HG03103 (cell line): ENCODE measurements around the gene PLD4.
"Not testable (repeated sequence)": the region's sequence is repeated elsewhere in the genome, so short reads cannot be mapped to it uniquely, and the experiment has no call there.

Source experiments
- ATAC-seq: cut with Tn5 transposase; IDR thresholded peaks from one replicate; pipeline ENCODE4 v1.9.1; 2021; ENCODE audit warnings: low read depth; ENCODE audit not compliant: unreplicated experiment

The PLD4 gene

DNA sequence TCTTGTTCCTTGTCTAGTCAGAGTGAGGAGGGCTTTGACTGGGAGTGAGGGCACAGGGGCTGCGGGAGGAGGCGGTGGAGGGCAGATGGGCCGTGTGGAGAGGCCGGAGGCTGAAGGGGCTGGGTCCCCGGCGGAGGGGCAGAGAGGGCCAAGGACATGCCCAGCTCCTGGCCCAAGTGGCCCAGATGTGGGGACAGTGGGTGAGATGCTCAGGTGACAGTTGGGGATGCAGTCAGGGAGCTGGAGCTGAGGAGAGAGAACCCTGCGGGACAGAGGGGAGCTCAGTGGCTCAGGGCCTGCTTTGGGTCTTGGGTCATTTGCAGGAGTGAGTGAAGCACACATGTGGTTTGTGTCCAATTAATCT lies 26.5 kb upstream of the PLD4 start:
- ATAC-seq = no peak

DNA sequence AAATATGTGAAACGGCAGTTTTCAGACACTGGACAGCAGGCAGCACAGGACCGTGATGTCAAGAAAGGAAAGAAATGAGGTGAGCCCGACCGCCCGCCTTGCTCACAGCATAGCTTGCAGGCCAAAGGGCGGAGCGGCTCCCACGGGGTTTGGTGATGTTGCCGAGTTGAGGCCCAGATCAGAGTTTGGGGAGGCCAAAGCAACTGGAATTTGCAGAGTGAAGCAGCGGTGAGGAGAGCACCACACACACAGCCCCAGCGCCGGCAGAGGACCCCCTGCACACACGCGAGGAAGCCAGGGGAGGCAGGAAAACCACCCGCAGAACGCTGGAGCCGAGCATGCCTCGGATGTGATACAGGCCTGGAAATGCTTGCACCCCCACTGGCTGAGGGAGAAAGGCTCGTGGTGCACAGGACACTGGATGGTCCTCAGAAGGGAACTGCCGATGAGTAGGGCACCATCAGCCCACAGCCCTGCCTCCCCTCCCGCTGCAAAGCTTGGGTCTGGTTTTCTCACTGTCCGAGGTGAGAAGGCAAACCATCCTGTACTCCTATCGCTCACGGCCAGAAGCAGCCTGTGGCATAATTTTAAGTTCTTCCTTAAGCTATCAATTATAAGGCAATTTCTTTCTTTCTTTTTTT lies 25.7 kb upstream of the PLD4 start:
- ATAC-seq = no peak

DNA sequence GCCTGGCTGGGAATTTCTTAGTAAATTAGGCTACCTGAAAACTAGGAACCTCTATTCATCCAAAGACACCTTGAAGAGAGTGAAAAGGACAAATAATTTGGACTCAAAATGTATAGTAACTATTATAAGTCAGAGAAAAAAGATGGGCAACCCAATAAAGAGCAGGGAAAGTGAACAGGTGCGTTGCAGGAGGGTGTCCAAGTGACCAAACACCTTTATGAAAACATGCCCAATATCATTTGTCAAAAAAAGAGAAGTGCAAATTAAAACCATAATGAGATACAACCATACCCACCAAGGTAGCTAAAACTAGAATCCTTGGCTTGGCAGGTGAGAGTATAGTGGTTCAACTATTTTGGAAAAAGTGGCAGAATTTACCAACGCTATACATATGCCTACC lies 24.9 kb upstream of the PLD4 start:
- ATAC-seq = no peak

DNA sequence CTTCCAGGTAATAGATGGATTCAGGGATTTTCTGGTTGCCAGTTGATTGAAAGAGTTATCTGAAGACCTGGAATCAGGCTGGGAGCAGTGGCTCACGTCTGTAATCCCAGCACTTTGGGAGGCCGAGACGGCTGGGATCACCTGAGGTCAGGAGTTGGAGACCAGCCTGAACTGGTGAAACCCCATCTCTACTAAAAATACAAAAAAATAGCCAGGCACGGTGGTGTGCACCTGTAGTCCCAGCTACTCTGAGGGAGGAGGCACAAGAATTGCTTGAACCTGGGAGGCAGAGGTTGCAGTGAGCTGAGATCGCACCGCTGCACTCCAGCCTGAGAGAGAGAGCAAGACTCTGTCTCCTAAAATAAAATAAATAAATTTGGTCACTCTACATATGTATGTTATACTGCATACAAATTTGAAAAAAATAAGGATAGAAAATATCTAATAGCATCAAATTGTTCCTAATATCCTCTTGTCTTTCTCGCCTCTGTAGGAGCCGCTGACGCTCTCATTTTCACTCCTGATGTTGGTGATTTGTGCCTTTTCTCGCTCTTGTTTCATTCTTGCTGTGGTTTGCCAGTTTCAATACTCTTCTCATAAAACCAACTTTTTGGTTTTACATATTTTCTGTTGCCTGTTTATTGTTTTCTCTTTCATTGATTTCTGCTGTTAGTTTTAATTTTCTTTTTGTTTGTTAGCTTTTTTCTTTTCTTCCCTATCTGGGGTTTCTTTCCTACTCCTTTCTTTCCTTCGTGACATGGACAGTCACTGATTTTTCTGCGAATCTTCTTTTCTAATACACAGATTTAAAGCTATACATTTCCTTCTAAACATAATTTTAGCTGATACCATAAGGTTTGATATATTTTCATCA lies 23.8 kb upstream of the PLD4 start:
- ATAC-seq = no peak

DNA sequence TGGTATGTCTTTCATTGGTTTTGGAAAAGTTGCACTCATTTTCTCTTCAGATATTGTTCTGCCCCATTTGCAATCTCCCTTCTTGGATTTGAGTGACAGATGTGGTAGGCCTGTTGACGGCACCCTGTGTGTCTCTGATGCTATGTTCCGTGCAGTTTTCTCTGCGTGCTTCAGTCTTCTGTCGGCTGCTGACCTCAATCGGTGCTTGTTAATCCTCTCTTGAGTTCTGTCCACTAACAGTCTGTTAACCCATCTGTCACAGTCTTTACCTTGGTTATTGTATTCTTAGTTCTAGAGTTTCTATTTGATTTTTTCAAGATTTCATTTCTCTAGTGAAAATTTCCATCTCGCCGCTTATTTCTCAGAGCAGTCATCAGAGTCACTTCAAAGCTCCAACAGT lies 20.7 kb upstream of the PLD4 start:
- no peak for ATAC-seq

DNA sequence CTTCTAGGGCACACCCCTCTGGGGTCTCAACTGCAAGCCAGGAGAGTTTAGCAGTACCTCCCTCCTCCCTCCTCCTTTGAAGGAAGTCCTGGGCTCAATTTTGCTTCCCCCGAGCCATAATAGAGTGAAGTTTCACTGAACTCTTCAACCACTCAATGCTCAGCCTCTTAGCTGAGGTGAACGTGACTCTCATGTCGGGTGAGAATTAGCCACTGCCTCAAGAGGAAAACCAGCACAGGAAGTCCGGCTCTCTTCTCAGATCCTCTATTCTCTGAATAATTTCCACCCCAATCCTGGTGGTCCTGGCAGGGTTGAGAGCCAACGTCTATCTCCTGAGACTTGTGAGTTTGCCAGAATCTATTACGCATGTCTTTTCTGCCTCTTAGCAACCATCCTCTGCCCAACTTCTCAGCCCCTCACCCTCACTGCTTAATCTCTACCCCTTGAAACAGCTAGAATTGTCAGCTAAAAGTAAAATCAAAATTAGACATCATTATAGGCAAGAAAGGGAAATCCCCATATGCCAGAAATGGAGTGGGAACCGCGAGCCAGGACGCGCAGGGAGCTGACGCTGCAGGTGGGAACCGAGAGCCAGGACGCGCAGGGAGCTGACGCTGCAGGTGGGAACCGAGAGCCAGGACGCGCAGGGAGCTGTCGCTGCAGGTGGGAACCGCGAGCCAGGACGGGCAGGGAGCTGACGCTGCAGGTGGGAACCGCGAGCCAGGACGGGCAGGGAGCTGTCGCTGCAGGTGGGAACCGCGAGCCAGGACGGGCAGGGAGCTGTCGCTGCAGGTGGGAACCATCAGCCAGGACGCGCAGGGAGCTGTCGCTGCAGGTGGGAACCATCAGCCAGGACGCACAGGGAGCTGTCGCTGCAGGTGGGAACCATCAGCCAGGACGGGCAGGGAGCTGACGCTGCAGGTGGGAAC lies 19.8 kb upstream of the PLD4 start:
- not testable (repeated sequence) for ATAC-seq

DNA sequence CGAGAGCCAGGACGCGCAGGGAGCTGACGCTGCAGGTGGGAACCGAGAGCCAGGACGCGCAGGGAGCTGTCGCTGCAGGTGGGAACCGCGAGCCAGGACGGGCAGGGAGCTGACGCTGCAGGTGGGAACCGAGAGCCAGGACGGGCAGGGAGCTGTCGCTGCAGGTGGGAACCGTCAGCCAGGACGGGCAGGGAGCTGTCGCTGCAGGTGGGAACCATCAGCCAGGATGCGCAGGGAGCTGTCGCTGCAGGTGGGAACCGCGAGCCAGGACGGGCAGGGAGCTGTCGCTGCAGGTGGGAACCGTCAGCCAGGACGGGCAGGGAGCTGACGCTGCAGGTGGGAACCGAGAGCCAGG lies 19.1 kb upstream of the PLD4 start:
- not testable (repeated sequence) for ATAC-seq

DNA sequence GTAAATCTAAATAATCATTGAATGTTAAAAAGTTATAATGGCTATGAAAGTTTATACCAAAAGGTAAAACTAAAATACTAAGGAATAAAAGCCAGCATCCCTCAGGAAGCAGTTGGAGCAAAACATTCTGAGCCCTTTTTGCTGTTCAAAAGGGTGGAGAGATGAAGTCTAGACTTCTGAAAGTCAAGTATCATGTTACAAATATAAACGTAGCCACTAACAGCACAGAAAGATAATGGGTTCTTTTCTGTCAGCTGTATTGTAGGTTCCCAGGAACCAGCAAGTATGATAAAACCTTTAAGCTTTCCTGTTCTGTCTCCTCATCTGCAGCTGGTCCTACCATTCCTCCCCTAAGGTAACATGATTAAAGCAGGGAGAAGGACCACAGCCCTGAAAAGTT lies 16.4 kb upstream of the PLD4 start:
- no peak for ATAC-seq

DNA sequence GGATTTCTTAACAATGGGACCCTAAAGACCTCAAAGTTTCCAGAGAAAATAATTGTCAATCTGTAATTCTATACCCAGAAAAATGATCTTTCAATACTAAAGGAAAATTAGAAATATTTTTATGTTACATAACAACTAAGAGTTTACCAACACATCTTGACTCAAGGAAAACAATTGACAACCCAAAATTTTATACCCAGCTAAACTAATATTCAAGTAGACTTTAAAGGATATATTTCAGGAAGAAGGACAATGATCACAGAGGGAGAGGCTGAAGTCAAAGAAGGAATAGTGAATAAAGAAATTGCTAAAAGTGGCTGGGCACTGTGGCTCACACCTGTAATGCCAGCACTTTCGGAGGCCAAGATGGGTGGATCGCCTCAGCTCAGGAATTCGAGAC lies 12.6 kb upstream of the PLD4 start:
- ATAC-seq = no peak

DNA sequence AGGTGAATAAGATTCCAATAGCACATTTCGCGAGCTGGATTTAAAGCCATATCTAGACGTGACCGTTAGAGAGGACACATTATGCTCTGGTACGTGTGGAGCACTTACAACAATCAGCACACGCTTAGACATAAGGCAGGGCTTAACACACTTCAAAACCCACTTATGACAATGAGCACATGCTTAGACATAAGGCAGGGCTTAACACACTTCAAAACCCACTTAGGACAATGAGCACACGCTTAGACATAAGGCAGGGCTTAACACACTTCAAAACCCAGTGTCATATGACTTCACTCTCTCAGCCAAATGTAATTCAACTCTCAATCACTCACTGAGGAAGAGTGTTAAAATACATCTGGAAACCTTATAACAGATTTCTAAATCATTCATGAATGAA lies 11.2 kb upstream of the PLD4 start:
- no peak for ATAC-seq

DNA sequence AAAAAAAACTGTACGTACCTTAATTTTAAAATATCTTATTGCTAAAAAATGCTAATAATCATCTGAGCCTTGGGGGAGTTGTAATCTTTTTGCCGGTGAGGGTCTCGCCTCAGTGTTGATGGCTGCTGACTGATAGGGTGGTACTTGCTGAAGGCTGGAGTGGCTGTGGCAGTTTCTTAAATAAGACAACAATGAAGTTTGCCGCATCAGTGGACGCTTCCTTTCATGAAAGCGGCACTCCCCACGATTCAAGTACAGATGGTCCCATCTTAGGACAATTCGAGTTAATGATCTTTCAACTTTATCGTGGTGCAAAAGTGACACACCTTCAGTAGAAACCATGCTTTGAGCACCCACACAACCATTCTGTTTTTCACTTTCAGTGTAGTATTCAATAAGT lies 7.6 kb upstream of the PLD4 start:
- no peak for ATAC-seq

DNA sequence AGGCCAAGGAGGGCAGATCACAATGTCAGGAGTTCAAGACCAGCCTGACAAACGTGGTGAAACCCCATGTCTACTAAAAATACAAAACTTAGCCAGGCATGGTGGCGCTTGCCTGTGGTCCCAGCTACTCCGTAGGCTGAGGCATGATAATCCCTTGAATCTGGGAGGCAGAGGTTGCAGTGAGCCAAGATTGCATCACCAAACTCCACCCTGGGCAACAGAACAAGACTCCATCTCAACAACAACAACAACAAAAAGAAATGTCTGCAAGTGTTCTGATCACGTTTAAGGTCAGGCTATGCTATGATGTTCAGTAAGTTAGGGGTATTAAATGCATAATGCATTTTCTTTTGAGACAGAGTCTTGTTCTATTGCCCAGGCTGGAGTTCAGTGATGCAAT lies 6.7 kb upstream of the PLD4 start:
- no peak for ATAC-seq

DNA sequence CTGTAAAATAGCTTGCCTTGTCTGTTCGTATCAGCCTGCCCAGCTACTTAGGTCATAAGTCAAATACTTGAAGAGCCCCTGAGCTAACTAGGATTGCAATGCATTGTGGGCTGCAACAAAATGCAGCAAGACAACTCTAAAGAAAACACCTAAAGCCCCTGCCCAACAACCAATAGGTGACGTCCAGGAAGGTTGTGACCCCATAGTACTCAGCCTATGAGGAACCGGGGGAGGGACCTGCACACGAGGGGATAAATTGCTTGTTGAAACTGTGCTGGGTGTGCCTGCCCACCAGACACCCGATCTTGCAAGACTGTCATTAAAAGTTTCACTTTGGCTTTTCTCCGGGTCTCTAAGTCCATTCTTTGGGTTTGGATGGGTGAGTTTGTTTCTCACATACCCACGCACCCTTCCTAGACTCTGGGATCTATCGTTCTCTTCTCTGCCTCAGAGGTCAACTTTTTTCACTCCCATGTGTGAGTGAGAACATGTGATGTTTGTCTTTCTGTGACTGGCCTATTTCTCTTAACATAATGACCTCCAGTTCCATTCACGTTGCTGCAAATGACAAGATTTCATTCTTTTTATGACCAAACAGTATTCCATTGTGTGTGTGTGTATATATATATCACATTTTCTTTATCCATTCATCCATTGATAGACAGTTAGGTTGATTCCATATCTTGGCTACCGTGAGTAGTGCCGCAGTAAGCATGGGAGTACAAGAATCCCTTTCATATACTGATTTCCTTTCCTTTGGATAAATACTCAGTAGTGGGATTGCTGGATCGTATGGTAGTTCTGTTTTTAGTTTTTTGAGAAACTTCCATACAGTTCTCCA lies 5.3 kb upstream of the PLD4 start:
- not testable (repeated sequence) for ATAC-seq

DNA sequence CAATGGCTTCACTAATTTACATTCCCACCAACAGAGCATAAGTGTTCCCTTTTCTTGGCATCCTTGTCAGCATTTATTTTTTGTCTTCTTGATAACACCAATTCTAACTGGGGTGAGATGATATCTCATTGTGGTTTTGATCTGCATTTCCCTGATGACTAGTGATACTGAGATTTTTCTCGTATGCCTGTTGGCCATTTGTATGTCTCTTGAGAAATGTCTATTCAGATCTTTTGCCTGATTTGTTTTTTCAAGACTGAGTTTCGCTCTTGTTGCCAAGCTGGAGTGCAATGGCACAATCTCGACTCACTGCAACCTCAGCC lies 4.7 kb upstream of the PLD4 start:
- ATAC-seq = no peak

DNA sequence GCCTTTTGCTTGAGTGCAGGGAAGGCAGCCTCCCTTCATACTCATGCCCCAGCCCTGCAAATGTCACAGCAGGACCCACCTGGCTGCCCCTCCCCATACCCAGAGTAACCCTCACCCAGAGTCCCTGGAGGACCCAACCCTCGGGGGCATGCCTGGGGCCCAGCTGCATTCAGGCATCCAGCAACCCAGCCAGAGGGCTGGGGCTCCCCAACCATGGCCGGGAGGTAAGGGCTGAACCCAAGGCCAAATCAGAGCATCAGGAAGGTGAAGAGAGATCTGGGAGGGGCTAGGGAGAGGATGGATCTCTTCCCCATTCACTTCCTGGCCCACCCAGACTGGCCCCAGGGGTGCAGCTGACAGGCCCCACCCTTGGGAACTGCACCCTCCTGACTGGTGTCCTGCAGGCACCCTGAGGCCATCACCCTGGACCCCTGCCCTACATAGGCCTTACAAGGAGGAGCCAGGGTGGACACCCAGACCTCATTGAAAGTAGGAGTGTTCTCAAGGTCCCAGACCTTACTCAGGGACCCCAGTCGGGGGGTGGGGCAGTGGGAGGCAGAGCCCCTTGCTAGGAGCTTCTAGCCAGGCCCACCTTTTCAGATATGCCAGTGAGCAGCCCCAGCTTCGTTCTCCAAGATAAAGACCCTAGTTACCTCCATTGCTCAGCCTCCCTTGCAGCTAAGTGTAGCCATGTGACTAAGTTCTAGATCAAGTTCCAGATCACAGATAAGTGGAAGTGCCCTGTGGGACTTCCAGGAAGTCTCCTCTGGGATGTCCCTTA lies 849 bp upstream of the PLD4 start:
- no peak for ATAC-seq

DNA sequence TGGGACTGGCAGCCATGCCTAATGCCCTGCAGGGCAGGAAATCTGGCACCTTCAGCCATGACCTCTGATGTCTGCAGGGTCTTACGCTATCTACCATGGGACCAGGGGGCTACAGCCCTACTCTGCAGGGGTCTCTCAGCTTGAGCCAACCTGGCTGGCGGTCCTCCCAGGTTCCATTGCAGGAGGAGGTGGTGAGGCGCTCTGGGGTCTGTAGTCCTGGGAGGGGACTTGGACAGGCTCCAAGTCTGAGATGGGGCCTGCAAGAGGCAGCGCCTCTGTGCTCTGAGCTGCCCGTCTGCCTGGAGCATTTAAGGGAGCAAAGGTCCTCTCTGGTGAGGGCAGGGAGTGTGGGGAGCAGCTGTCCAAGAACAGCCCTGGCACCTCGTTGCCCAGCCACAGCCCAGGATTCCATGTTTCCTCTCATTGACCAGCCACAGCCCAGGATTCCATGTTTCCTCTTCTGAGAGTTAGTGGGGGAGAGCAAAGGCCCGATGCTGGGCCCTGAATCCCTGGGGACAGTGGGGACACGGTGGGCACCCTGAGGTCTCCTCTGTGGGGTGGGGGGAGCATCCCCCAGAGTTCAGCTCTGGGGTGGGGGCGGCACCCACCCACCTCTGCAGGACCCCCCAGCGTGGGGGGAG lies 655 bp downstream of the PLD4 start:
- no peak for ATAC-seq

DNA sequence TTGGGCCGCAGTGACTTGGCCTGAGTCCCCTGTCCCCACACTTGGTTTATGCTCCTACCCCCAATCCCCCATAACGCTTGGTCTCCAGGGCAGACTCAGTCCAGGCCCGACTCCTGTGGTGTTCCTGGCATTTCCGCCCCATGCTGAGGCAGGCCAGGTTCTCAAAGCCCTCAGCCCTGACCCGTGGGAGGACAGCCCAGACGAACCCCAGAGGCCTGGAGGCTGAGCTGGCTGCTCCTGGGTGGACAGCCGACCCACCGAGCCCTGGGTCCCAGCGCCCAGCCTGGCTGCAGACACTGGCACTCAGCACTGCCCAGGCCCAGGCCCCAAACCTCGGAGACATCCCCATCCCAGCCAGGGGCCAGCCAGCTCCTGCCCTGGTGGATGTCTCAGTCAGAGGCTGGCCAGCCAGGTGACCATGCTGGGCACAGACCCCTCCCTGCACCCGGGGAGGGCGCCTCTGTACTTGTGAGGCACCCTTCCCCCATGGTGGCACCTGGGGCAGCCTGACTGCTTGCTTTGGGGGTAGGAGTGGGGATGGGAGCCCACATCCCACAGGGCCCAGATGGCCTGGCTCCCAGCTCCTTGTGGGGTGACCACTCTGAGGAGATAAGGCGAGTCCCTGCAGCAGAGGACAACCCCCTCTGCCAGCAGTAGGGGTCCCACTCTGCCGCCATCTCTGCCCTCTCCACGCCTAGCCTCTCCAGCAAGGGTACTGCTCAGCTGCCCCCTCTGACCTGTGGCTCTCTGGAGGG lies 1.4 kb downstream of the PLD4 start:
- no peak for ATAC-seq

DNA sequence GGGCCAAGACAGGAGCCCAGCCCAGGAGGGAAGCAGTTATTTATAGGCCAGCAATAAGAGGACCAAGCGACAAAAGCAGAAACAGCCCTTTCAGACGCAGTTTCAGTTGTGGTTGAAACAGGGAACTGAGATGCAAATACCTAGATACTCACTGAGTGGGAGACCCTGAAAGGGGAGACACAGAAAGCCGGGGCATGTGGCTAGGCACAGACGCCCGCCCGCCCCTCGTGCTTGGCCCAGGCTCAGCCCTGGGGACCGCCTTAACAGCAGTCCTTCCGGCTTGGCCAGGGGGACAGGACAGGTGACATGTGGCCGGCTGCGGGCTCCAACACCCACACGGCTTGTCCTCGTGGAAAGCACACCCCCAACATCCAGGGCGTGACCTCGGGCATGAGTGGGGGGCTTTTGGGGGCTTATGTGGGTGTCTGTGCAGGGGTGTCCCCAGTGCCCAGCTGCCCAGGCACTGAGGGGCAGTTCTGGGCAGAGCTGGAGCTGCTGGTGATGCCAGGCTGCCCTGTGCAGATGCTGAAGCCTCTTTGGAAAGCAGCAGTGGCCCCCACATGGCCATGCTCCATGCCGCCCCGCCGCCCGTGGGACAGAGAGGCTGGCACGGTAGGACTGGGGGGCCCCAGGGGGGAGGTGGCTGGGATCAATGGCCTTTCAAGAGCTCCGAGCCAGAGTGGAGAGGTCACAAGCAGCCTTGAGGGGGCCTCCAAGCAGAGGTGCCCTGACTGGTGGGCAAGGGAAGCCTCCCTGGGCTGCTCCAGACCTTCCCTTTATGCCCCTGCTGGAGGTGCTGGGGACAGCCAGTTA lies 2.1 kb downstream of the PLD4 start:
- ATAC-seq = peak; percentile 74
